H1 (cell line): Measurements from ENCODE around the gene SH2B2. TPM values are rescaled to one million over a fixed set of nuclear protein-coding genes. Genes with fewer than 3 reads are reported as not detected.
A peak's percentile ranks its signal among the peaks of the same experiment; 100 is the strongest.

Experiments
- CTCF ChIA-PET: fragments of 300-600 bp; sonication (Branson Sonifier 250); formaldehyde crosslinking; loops from one replicate; lab custom pipeline; 2021; ENCODE audit not compliant: partially characterized antibody; lab: Charles Lee
- POLR2A ChIA-PET: fragments of 300-600 bp; sonication (Branson Sonifier 250); formaldehyde crosslinking; loops from one replicate; lab custom pipeline; 2021; ENCODE audit warnings: inconsistent platforms; ENCODE audit not compliant: partially characterized antibody; lab: Charles Lee
- DNase-seq, 2 experiments: peaks; one replicate each; pipeline versions ENCODE4 v3.0.0 to v3.0.0-alpha.2; 2010 to 2022; ENCODE audit warnings: low spot score in 2 of 2, low read depth in 1 of 2, mixed read lengths in 1 of 2
- FAIRE-seq: peaks from 2 replicates; lab custom pipeline; 2011; peaks lifted over from hg19 to GRCh38; lab: Jason Lieb, UNC
- H2AFZ ChIP-seq: 2 replicates; pipeline ENCODE4 v1.8.1; 2012; ENCODE audit warnings: low read length, inconsistent platforms
- H2AK5ac ChIP-seq: 2 replicates; pipeline ENCODE4 v1.6.1; 2013; ENCODE audit warnings: low read depth, low read length
- H2BK120ac ChIP-seq: replicated peaks from 2 replicates; pipeline ENCODE3; 2013; ENCODE audit warnings: low read depth, low read length, inconsistent platforms
- H2BK12ac ChIP-seq: 2 replicates; pipeline ENCODE4 v1.6.1; 2013; ENCODE audit warnings: low read depth, low read length
- H2BK15ac ChIP-seq: 2 replicates; pipeline ENCODE4 v1.6.1; 2013; ENCODE audit warnings: low read length
- H2BK20ac ChIP-seq: 2 replicates; pipeline ENCODE4 v1.6.1; 2013; ENCODE audit warnings: low read length
- H2BK5ac ChIP-seq: 2 replicates; pipeline ENCODE4 v1.6.1; 2013; ENCODE audit warnings: low read depth, low read length
- H3K14ac ChIP-seq: 2 replicates; pipeline ENCODE4 v1.6.1; 2013; ENCODE audit warnings: inconsistent platforms; ENCODE audit not compliant: insufficient read length
- H3K18ac ChIP-seq: 2 replicates; pipeline ENCODE4 v1.6.1; 2013; ENCODE audit warnings: low read length; ENCODE audit errors: extremely low read depth
- H3K23ac ChIP-seq: 2 replicates; pipeline ENCODE4 v1.6.1; 2013; ENCODE audit warnings: inconsistent platforms; ENCODE audit not compliant: insufficient read length
- H3K23me2 ChIP-seq: 2 replicates; pipeline ENCODE4 v1.6.1; 2013; ENCODE audit warnings: low read depth, low read length
- H3K27ac ChIP-seq: 2 replicates; pipeline ENCODE4 v1.6.1; 2011; ENCODE audit warnings: low read depth, low read length, inconsistent platforms
- H3K27me3 ChIP-seq, 4 experiments: replicated peaks in 1 of 4; 1 replicate in 1 of 4; 2 replicates in 3 of 4; pipeline versions ENCODE4 v1.6.1 to v1.8.1; 2011 to 2013; ENCODE audit warnings: low read length in 3 of 4, mild to moderate bottlenecking in 3 of 4, inconsistent platforms in 2 of 4, mixed read lengths in 2 of 4, moderate library complexity in 1 of 4; ENCODE audit not compliant: control insufficient read depth in 3 of 4, insufficient read depth in 3 of 4; ENCODE audit errors: extremely low read depth in 1 of 4
- H3K36me3 ChIP-seq, 4 experiments: 2 replicates each; pipeline versions ENCODE4 v1.6.1 to v1.8.1; 2011 to 2013; ENCODE audit warnings: mild to moderate bottlenecking in 4 of 4, low read length in 3 of 4, moderate library complexity in 2 of 4, control low read depth in 1 of 4, inconsistent platforms in 1 of 4; ENCODE audit not compliant: insufficient read depth in 4 of 4, control insufficient read depth in 2 of 4
- H3K4ac ChIP-seq: replicated peaks from 2 replicates; pipeline ENCODE3; 2013; ENCODE audit warnings: low read length, low read depth, mixed read lengths, inconsistent platforms; ENCODE audit not compliant: insufficient read length
- H3K4me1 ChIP-seq, 4 experiments: replicated peaks in 1 of 4; 1 replicate in 1 of 4; 2 replicates in 3 of 4; pipeline versions ENCODE4 v1.6.1 to v1.8.1; 2011 to 2013; ENCODE audit warnings: low read length in 3 of 4, inconsistent platforms in 2 of 4, mixed read lengths in 1 of 4; ENCODE audit not compliant: insufficient read depth in 4 of 4, control insufficient read depth in 3 of 4
- H3K4me2 ChIP-seq, 2 experiments: 2 replicates each; pipeline versions ENCODE4 v1.6.1 to v1.8.1; 2011 to 2013; ENCODE audit warnings: low read depth in 2 of 2, low read length in 2 of 2, control low read depth in 1 of 2, inconsistent platforms in 1 of 2, mild to moderate bottlenecking in 1 of 2; ENCODE audit not compliant: insufficient read depth in 1 of 2
- H3K4me3 ChIP-seq, 4 experiments: fragments of 200-600, 300-600 bp in 1 of 4; sonication (generic), shearing (Covaris generic), sonication (Bioruptor Twin) in 1 of 4; 2 replicates each; pipeline versions ENCODE4 v1.5.1 to v1.8.1; 2011 to 2016; ENCODE audit warnings: low read length in 4 of 4, low read depth in 3 of 4, control low read depth in 2 of 4, inconsistent platforms in 2 of 4, mild to moderate bottlenecking in 2 of 4, mixed read lengths in 1 of 4, moderate library complexity in 1 of 4; ENCODE audit not compliant: insufficient read depth in 2 of 4; ENCODE audit errors: extremely low read depth in 1 of 4
- H3K56ac ChIP-seq: replicated peaks from 2 replicates; pipeline ENCODE3; 2013; ENCODE audit warnings: low read depth, mild to moderate bottlenecking, mixed read lengths, low read length, inconsistent platforms; ENCODE audit not compliant: insufficient read length
- H3K79me1 ChIP-seq: 2 replicates; pipeline ENCODE4 v1.6.1; 2013; ENCODE audit warnings: low read depth, low read length, control low read depth
- H3K79me2 ChIP-seq, 2 experiments: 2 replicates each; pipeline versions ENCODE4 v1.6.1 to v1.8.1; 2012 to 2013; ENCODE audit warnings: low read length in 2 of 2, mild to moderate bottlenecking in 2 of 2, inconsistent platforms in 1 of 2; ENCODE audit not compliant: insufficient read depth in 2 of 2, control insufficient read depth in 1 of 2
- H3K9ac ChIP-seq, 4 experiments: replicated peaks in 1 of 4; 1 replicate in 1 of 4; 2 replicates in 3 of 4; pipeline versions ENCODE4 v1.6.1 to v1.8.1; 2011 to 2013; ENCODE audit warnings: low read depth in 3 of 4, low read length in 3 of 4, control low read depth in 2 of 4, mild to moderate bottlenecking in 2 of 4, moderate library complexity in 2 of 4, inconsistent platforms in 1 of 4; ENCODE audit errors: extremely low read depth in 1 of 4
- H3K9me3 ChIP-seq, 2 experiments: 2 replicates each; pipeline versions ENCODE4 v1.6.1 to v1.8.1; 2012 to 2013; ENCODE audit warnings: mild to moderate bottlenecking in 2 of 2, moderate library complexity in 2 of 2, control low read depth in 1 of 2, inconsistent platforms in 1 of 2, low read depth in 1 of 2, low read length in 1 of 2, mixed read lengths in 1 of 2; ENCODE audit not compliant: insufficient read depth in 2 of 2
- H4K20me1 ChIP-seq, 2 experiments: replicated peaks in 1 of 2; 2 replicates each; pipeline versions ENCODE3 to v1.8.1; 2011 to 2013; ENCODE audit warnings: inconsistent platforms in 2 of 2, low read length in 2 of 2, mild to moderate bottlenecking in 1 of 2; ENCODE audit not compliant: insufficient read depth in 2 of 2, control insufficient read depth in 1 of 2
- H4K5ac ChIP-seq: 2 replicates; pipeline ENCODE4 v1.6.1; 2013; ENCODE audit warnings: low read length, low read depth, mixed read lengths, inconsistent platforms; ENCODE audit not compliant: insufficient read length
- H4K8ac ChIP-seq: 2 replicates; pipeline ENCODE4 v1.8.0; 2013; ENCODE audit warnings: mild to moderate bottlenecking, moderate library complexity, low read length, inconsistent platforms; ENCODE audit not compliant: insufficient read depth; ENCODE audit errors: extremely low read depth
- H4K91ac ChIP-seq: replicated peaks from 2 replicates; pipeline ENCODE3; 2013; ENCODE audit warnings: low read length, mixed read lengths, inconsistent platforms; ENCODE audit not compliant: insufficient read length
- BACH1 ChIP-seq: IDR thresholded peaks from 2 replicates; pipeline ENCODE4 v1.6.1; 2012; ENCODE audit warnings: low read length, improper control_type of control experiment
- BRCA1 ChIP-seq: IDR thresholded peaks from 2 replicates; pipeline ENCODE4 v1.6.1; 2012; ENCODE audit warnings: low read depth, low read length, improper control_type of control experiment
- CREB1 ChIP-seq: IDR thresholded peaks from 2 replicates; pipeline ENCODE4 v1.6.1; 2012; ENCODE audit warnings: inconsistent platforms
- CTCF ChIP-seq, 3 experiments: IDR thresholded peaks; 1 replicate in 2 of 3; 2 replicates in 1 of 3; pipeline versions ENCODE4 v1.5.1 to v1.6.1; 2011; ENCODE audit warnings: low read length in 3 of 3, mild to moderate bottlenecking in 3 of 3, inconsistent platforms in 2 of 3, low read depth in 1 of 3, moderate library complexity in 1 of 3; ENCODE audit not compliant: insufficient read depth in 1 of 3; ENCODE audit errors: control extremely low read depth in 1 of 3
- E2F6 ChIP-seq: IDR thresholded peaks from 2 replicates; pipeline ENCODE4 v1.6.1; 2012; ENCODE audit warnings: inconsistent platforms
- NANOG ChIP-seq: IDR thresholded peaks from 2 replicates; pipeline ENCODE4 v1.6.1; 2011; ENCODE audit warnings: low read length, low read depth, mild to moderate bottlenecking, inconsistent platforms; ENCODE audit not compliant: insufficient read depth, poor library complexity, severe bottlenecking
- RXRA ChIP-seq: IDR thresholded peaks from 2 replicates; pipeline ENCODE4 v1.6.1; 2011; ENCODE audit warnings: low read depth, mild to moderate bottlenecking, low read length, moderate library complexity; ENCODE audit not compliant: insufficient read depth
- SP2 ChIP-seq: IDR thresholded peaks from 2 replicates; pipeline ENCODE4 v1.6.1; 2012; ENCODE audit warnings: mild to moderate bottlenecking, low read length, inconsistent platforms
- TBP ChIP-seq: IDR thresholded peaks from 2 replicates; pipeline ENCODE4 v1.6.1; 2011; ENCODE audit warnings: low read depth, low read length, improper control_type of control experiment
- USF2 ChIP-seq: IDR thresholded peaks from 2 replicates; pipeline ENCODE4 v1.6.1; 2011; ENCODE audit warnings: low read length, improper control_type of control experiment
- WGBS, 2 experiments: shearing (Covaris generic) in 1 of 2; methylation state at CpG; one replicate each; pipeline versions ENCODE4 v1.1.6 to v1.1.7; 2013 to 2015; ENCODE audit warnings: low lambda C conversion rate in 2 of 2, mixed read lengths in 2 of 2, inconsistent platforms in 1 of 2, low coverage in 1 of 2, missing lambda C conversion rate in 1 of 2; ENCODE audit not compliant: insufficient replicate concordance in 2 of 2, insufficient coverage in 1 of 2, insufficient read length in 1 of 2; ENCODE audit errors: extremely low coverage in 1 of 2, missing lambda C conversion rate in 1 of 2; 5-methylcytosine and 5-hydroxymethylcytosine counted together
- polyA plus RNA-seq, 7 experiments: library from polyadenylated mRNA; depleted of rRNA in 3 of 7; stranded (reverse) in 5 of 7; unstranded in 2 of 7; fragments of >200 nt in 5 of 7; fragments of 200-250 nt in 2 of 7; gene quantifications; 1 replicate in 5 of 7; 2 replicates in 1 of 7; 4 replicates in 1 of 7; pipeline versions ENCODE4 v1.2.1 to v1.2.3, GENCODE V29; 2011 to 2013; ENCODE audit warnings: missing spikeins in 2 of 7, mixed read lengths in 2 of 7
- total RNA-seq: library from RNA; stranded (reverse); fragmentation: NEBNext Ultra II Directional; extraction: Animal tissue kit (Norgen Biotek cat#: 25700); gene quantifications from 2 replicates; pipeline ENCODE4 v1.2.1, GENCODE V29; 2021

Gene SH2B2
- total and polyA plus RNA-seq, 2 of the 8 experiments (the other 6 are each of a cell fraction or from before 2014, with no cell fraction given), result 11.5 to 18.7 TPM

- Histone ChIP-seq H3K4me1 (peaks cover 0 to 26% (median 8%) of the 10 kb centered on the region in 4 experiments; a peak in 6 of 7 replicates), H4K91ac (no peak overlapping the region), H2BK12ac (no peak overlapping the region), H3K79me1 (no peaks in the 10 kb centered on the region; the same call in 1 of the 2 replicates), H4K20me1 (peaks cover 4 to 16% of the 10 kb centered on the region in 2 experiments), H3K36me3 (no peaks in the 10 kb centered on the region; a peak in 1 of 8 replicates), H3K18ac (no peak overlapping the region), H4K8ac (no peak overlapping the region), H3K27ac (no peak overlapping the region), H3K4ac (no peak overlapping the region), H2AFZ (no peak overlapping the region), H3K9ac (no peak overlapping the region), H2BK15ac (no peak overlapping the region), H3K4me3 (no peak overlapping the region), H2BK20ac (no peak overlapping the region), H3K23me2 (peaks cover 4% of the 10 kb centered on the region; the same call in 1 of the 2 replicates), H3K56ac (no peak overlapping the region), H3K14ac (no peak overlapping the region), H3K4me2 (no peak overlapping the region), H3K9me3 (no peaks in the 10 kb centered on the region; a peak in 1 of 4 replicates), H2BK5ac (0 out of 2 replicates have a peak overlapping the region, but pooled peaks have one; percentile 3), H3K79me2 (0 out of 4 replicates have a peak, but pooled peaks cover 0 to 2% of the 10 kb centered on the region in 2 experiments), H2AK5ac (no peak overlapping the region), H3K27me3 (peaks cover 0 to 7% (median 4%) of the 10 kb centered on the region in 4 experiments; a peak in 5 of 7 replicates), H4K5ac (no peak overlapping the region), H2BK120ac (no peak overlapping the region), H3K23ac (no peak overlapping the region)
- FAIRE-seq, result no peak
- ChIA-PET POLR2A (interaction anchor here (1.6 kb wide), 1 partner anchor 8 kb away, joined by 5 read pairs; no protein-coding TSS in a partner anchor), CTCF (interaction anchor here (0.6 to 2.5 kb wide), 5 partner anchors 9 to 25 kb away, joined by 3 to 9 read pairs (median 4); no protein-coding TSS in a partner anchor)
- DNase-seq, result no peak
- WGBS, 2 experiments, result 93% methylated on average over 6 of the region's 6 CpGs; no CpG with 5 or more reads in 1 of the 2 experiments
- TF ChIP-seq E2F6, result no peak
- no peak for TF ChIP-seq CREB1
- no peak for TF ChIP-seq TBP
- no peak for TF ChIP-seq NANOG
- no peak for TF ChIP-seq SP2
- no peak for TF ChIP-seq USF2
- TF ChIP-seq RXRA, result no peak
- no peak for TF ChIP-seq BRCA1
- no peak for TF ChIP-seq CTCF (IDR thresholded peaks at IDR 0.05; ENCODE audit: control extremely low read depth in 1 of 3, insufficient read depth in 1 of 3, low read depth in 1 of 3, low read length in 3 of 3)
- no peak for TF ChIP-seq BACH1
Observed at GRCh38 chr7:102296179-102296438, 9.4 kb downstream of the SH2B2 start.
